ENCODE data around the gene SPATA24. TPM values are rescaled to one million over a fixed set of nuclear protein-coding genes. Genes with fewer than 3 reads are reported as not detected.

SPATA24 gene
- total and polyA plus RNA-seq, 2 of the 13 experiments (the other 11 are each of a cell fraction or from before 2014, with no cell fraction given): 6.0 to 11.1 TPM

DNA sequence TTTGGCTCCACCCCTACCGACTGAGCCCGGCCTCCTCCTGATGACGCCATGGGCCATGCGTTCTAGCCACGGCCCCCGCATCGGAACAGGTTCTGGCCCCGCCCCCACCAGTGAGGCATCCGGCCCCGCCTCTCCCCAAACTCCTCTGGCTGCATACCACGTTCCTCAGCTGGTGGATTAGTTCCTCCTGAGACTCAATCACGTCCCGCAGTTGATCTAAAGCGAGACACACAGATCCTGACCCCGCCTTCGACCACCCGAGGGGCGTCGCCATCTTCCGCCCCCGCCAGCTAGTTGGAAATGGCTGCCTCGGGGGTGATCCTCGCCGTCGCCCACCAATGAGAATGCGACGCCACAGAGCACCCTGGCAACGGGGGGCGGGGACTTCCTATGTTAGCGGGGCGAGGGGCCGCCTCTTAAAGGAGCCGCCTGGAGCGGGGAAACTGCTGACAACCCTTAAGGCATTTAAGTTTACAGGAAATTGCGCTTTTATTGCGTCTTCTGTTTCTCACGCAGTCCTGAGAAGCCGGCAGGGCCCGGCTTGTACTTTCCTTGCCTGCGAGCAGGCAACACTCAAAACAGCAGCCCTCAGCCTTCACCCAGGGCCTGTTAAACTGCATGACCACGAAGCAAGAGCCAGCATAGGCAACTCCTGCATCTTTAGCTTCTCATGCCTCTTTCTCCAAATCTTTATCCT, at the start of gene SPATA24 (continued):
- TF ChIP-seq MEIS2 (CRISPR knock-in tag; IDR thresholded peaks at IDR 0.05): peak; percentile 23; the same call in 1 of the 2 replicates
- TF ChIP-seq, protein P1, sequence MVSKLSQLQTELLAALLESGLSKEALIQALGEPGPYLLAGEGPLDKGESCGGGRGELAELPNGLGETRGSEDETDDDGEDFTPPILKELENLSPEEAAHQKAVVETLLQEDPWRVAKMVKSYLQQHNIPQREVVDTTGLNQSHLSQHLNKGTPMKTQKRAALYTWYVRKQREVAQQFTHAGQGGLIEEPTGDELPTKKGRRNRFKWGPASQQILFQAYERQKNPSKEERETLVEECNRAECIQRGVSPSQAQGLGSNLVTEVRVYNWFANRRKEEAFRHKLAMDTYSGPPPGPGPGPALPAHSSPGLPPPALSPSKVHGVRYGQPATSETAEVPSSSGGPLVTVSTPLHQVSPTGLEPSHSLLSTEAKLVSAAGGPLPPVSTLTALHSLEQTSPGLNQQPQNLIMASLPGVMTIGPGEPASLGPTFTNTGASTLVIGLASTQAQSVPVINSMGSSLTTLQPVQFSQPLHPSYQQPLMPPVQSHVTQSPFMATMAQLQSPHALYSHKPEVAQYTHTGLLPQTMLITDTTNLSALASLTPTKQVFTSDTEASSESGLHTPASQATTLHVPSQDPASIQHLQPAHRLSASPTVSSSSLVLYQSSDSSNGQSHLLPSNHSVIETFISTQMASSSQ (IDR thresholded peaks at IDR 0.05; ENCODE audit: low read depth): no peak
- TF ChIP-seq, protein P1 (CRISPR knock-in tag; IDR thresholded peaks at IDR 0.05; ENCODE audit: borderline replicate concordance): peak; percentile 60; the same call in 1 of the 2 replicates
- TF ChIP-seq, protein P2, sequence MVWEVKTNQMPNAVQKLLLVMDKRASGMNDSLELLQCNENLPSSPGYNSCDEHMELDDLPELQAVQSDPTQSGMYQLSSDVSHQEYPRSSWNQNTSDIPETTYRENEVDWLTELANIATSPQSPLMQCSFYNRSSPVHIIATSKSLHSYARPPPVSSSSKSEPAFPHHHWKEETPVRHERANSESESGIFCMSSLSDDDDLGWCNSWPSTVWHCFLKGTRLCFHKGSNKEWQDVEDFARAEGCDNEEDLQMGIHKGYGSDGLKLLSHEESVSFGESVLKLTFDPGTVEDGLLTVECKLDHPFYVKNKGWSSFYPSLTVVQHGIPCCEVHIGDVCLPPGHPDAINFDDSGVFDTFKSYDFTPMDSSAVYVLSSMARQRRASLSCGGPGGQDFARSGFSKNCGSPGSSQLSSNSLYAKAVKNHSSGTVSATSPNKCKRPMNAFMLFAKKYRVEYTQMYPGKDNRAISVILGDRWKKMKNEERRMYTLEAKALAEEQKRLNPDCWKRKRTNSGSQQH (CRISPR knock-in tag; IDR thresholded peaks at IDR 0.05; ENCODE audit: low read depth): peak; percentile 62
- TF ChIP-seq GLI4 (CRISPR knock-in tag; IDR thresholded peaks at IDR 0.05; ENCODE audit: borderline replicate concordance): peak; percentile 71; the same call in 1 of the 2 replicates

Measured in HepG2 (cell line).